Fibroblast of the aortic adventitia (primary cell): ENCODE results near the gene FREM2. TPM values are rescaled to one million over a fixed set of nuclear protein-coding genes. Genes with fewer than 3 reads are reported as not detected.

Experiments used
- DNase-seq: peaks from one replicate; pipeline ENCODE4 v3.0.0-alpha.2; 2010; ENCODE audit warnings: low read depth
- H3K4me3 ChIP-seq: 2 replicates; pipeline ENCODE4 v1.5.1; 2011; ENCODE audit warnings: low read depth, mild to moderate bottlenecking, control low read depth, low read length, moderate library complexity
- CTCF ChIP-seq: IDR thresholded peaks from 2 replicates; pipeline ENCODE4 v1.5.1; 2011; ENCODE audit warnings: mild to moderate bottlenecking, low read length, control low read depth, inconsistent platforms; ENCODE audit not compliant: insufficient read depth
- total RNA-seq: library from RNA; depleted of rRNA; stranded (reverse); fragments of >200 nt; gene quantifications from 2 replicates; pipeline ENCODE4 v1.2.3, GENCODE V29; 2012; ENCODE audit warnings: low replicate concordance

FREM2 gene
- total RNA-seq, 1 donor, result not detected

- no peak for TF ChIP-seq CTCF
- H3K4me3 ChIP-seq, result no peak overlapping the region
- DNase-seq, result no peak
Measured at GRCh38 chr13:38826182-38826813, 139.4 kb downstream of the FREM2 start.

GRCh38 chr13:38830442-38831045 lies 143.7 kb downstream of the FREM2 start:
- no peak for DNase-seq
- H3K4me3 ChIP-seq, result no peak overlapping the region
- no peak for TF ChIP-seq CTCF

DNA sequence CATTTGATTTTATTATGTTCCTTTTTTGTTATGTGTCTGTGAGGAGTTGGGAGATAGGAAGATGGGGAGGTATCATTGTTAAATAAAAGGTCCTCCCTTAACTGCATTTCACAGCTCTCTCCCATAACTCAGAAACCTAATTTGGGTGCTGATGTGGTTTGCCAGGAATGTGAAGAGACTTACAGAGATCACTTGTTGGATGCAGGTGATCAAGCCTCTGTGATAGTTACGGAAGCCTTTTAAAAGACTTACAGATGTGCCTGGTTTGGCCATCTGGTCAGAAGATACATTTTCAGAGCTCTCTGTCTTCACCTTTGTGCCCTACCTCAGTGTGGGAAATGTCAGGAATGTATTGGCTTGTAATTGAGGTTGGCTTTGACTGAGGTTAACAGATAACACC lies 157.7 kb downstream of the FREM2 start:
- no peak overlapping the region for H3K4me3 ChIP-seq
- DNase-seq, result no peak
- TF ChIP-seq CTCF, result no peak

DNA sequence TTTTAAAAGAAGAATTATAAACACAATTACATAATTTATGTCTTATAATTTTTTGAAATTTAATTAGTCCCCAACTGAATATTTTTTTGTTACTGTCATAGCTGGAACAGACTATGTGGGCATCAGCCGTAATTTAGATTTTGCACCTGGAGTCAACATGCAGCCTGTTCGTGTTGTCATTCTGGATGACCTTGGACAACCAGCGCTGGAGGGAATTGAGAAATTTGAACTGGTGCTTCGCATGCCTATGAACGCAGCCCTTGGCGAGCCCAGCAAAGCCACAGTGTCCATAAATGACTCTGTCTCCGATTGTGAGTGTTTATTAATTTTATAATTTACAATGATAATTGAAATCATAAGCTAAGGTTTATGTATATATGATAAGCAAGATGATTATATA lies 161.5 kb downstream of the FREM2 start:
- DNase-seq, result no peak
- no peak for TF ChIP-seq CTCF
- H3K4me3 ChIP-seq, result no peak overlapping the region

DNA sequence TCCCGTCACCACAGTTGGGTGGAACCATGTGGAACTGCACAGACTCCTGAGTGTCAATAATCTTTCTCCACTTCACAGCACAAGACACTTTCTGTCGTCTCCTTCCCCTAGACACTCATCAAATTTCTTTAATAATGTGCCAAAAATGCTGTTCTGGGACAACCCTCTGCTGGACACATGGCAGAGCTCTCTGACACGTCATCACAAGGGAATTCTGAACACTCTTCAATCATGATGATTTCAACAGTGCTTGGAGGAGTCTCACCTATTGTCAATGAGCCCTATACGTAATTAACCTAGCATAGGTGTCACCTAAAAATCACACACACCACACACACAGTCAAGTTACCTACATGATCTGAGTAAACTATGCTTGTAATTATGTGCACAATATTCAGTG lies 162.4 kb downstream of the FREM2 start:
- DNase-seq, result no peak
- no peak for TF ChIP-seq CTCF
- no peak overlapping the region for H3K4me3 ChIP-seq

- H3K4me3 ChIP-seq, result no peak overlapping the region
- no peak for TF ChIP-seq CTCF
- DNase-seq, result no peak
Measured at GRCh38 chr13:38850868-38851626, 164.2 kb downstream of the FREM2 start.
